Keratinocyte (primary cell): ENCODE measurements around the gene CFAP58.

Source experiments
- CTCF ChIP-seq, 3 experiments: IDR thresholded peaks in 1 of 3; conservative IDR thresholded peaks in 1 of 3; optimal IDR thresholded peaks in 1 of 3; 2 replicates in 2 of 3; 3 replicates in 1 of 3; pipeline versions ENCODE3 to v1.5.1; 2011; ENCODE audit warnings: low read length in 3 of 3, mild to moderate bottlenecking in 3 of 3, moderate library complexity in 2 of 3, control low read depth in 1 of 3, inconsistent platforms in 1 of 3; ENCODE audit not compliant: insufficient read depth in 2 of 3; ENCODE audit errors: extremely low read depth in 1 of 3
- EZH2 ChIP-seq: IDR thresholded peaks from one replicate; pipeline ENCODE4 v1.6.1; 2012; ENCODE audit warnings: inconsistent platforms, mild to moderate bottlenecking, low read length, moderate library complexity

GRCh38 chr10:104334965-104335650 lies 18.5 kb upstream of the CFAP58 start:
- TF ChIP-seq CTCF (optimal IDR thresholded peaks at IDR 0.05 in 1 of 3, IDR thresholded peaks at IDR 0.05 in 1 of 3, conservative IDR thresholded peaks at IDR 0.05 in 1 of 3; ENCODE audit: extremely low read depth in 1 of 3, insufficient read depth in 2 of 3, low read length in 3 of 3) (no peak), EZH2 (no peak)
